ENCODE data around the gene NPAS2.

- TF ChIP-seq EZH2 (IDR thresholded peaks at IDR 0.05; ENCODE audit: insufficient read depth, low read length) (no peak), CTCF (IDR thresholded peaks at IDR 0.05; ENCODE audit: insufficient read depth, low read depth, low read length) (no peak)
Observed at GRCh38 chr2:101025561-101025960, 205.6 kb downstream of the NPAS2 start.

All from astrocyte (in vitro differentiated cells and primary cell).